ENCODE results near the gene CLK2. TPM values are rescaled to one million over a fixed set of nuclear protein-coding genes. Genes with fewer than 3 reads are reported as not detected.
"Not testable (repeated sequence)": the region's sequence is repeated elsewhere in the genome, so short reads cannot be mapped to it uniquely, and the experiment has no call there.

CLK2 gene
- total RNA-seq, 2 donors from 2014 or later = 36.6 to 40.7 TPM

DNA sequence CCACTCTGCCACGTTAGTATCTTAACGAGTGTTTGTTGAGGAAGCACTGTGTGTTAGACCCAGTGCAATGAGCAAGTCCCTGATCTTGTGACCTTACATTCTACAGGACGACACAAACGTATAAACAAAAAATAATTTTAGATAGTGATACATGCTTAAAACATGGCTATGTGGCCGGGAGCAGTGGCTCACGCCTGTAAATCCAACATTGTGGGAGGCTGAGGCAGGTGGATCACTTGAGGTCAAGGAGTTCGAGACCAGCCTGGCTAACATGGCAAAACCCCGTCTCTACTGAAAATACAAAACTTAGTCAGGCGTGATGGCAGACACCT is 45.2 kb downstream of the CLK2 start:
- intact Hi-C loops (cut with DNase I) = loop anchor here (10.0 kb wide), 1 partner anchor 53 kb away; the partner anchor contains the start of genes KRTCAP2 and TRIM46
- Histone ChIP-seq H3K27ac (peak overlapping the region; percentile 50 to 88 (median 64)), H3K9me3 (no peaks in the 10 kb centered on the region), H3K4me3 (no peak overlapping the region), H3K36me3 (replicated peaks in 1 of 2; ENCODE audit: insufficient read depth in 1 of 2, low read depth in 2 of 2) (no peaks in the 10 kb centered on the region), H3K4me1 (peaks cover 29% of the 10 kb centered on the region), H3K27me3 (no peaks in the 10 kb centered on the region)
- TF ChIP-seq, protein P1, sequence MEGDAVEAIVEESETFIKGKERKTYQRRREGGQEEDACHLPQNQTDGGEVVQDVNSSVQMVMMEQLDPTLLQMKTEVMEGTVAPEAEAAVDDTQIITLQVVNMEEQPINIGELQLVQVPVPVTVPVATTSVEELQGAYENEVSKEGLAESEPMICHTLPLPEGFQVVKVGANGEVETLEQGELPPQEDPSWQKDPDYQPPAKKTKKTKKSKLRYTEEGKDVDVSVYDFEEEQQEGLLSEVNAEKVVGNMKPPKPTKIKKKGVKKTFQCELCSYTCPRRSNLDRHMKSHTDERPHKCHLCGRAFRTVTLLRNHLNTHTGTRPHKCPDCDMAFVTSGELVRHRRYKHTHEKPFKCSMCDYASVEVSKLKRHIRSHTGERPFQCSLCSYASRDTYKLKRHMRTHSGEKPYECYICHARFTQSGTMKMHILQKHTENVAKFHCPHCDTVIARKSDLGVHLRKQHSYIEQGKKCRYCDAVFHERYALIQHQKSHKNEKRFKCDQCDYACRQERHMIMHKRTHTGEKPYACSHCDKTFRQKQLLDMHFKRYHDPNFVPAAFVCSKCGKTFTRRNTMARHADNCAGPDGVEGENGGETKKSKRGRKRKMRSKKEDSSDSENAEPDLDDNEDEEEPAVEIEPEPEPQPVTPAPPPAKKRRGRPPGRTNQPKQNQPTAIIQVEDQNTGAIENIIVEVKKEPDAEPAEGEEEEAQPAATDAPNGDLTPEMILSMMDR (IDR thresholded peaks at IDR 0.05) = no peak
- no peak for TF ChIP-seq POLR2A (IDR thresholded peaks at IDR 0.05)
- WGBS, 2 donors = 63 to 73% methylated on average over 7 to 9 of the region's 9 CpGs
- no peak for DNase-seq
- no peak for ATAC-seq

DNA sequence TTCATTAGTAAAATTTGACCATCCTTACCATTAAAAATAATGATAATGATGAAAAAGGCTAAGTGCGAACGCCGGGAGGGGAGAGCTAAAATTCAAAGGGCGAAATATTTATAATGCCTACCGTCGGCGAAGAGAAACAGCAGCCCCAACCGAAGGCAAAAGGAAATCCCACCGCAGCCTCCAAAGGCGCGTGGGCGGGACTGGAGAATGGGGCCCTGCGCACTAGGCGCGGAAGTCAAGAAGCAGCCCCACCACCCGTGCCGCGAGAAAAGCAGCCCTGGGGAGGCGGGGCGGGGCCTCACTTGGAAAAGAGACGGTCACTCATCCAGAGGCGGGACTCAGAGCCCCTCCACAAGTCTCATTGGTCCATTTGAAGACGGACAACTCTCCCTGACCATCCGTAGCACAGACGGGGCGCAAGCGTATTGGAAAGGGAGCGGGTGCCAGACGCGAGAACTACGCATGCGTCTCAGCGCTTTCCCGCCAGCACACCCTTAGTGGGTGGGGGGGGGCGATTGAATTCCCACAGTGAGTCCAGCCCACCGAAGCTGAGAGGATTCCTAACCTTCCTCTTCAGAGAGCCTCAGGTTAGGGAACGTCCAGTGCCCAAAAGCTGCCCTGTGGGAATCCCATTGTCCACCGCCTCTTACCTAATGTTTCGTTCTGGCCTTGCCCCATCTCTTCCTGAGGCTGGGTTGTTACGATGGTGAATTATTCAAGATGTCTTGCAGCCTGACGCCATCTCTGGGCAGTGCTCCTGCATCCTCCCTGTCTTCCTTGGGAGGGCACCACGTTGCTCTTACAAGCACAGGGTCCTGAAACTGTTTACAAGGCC is 45.8 kb downstream of the CLK2 start:
- DNase-seq (peak; percentile 98 to 99 (median 98)), ATAC-seq (peak; percentile 99)
- peak; percentile 24 to 79 (median 71) for TF ChIP-seq POLR2A (IDR thresholded peaks at IDR 0.05)
- TF ChIP-seq, protein P1 (IDR thresholded peaks at IDR 0.05) = no peak
- peak overlapping the region in 1 of 2 donors; percentile 65 for H3K4me3 ChIP-seq
- H3K36me3 ChIP-seq (replicated peaks in 1 of 2; ENCODE audit: insufficient read depth in 1 of 2, low read depth in 2 of 2) = no peaks in the 10 kb centered on the region
- H3K27me3 ChIP-seq = no peaks in the 10 kb centered on the region
- intact Hi-C loops (cut with DNase I) = loop anchor here (10.0 kb wide), 1 partner anchor 53 kb away; the partner anchor contains the start of genes KRTCAP2 and TRIM46
- H3K27ac ChIP-seq = peak overlapping the region; percentile 50 to 88 (median 68)
- peaks cover 26% of the 10 kb centered on the region for H3K4me1 ChIP-seq
- WGBS, 2 donors = 2% methylated on average over 32 to 41 of the region's 42 CpGs
- no peaks in the 10 kb centered on the region for H3K9me3 ChIP-seq

DNA sequence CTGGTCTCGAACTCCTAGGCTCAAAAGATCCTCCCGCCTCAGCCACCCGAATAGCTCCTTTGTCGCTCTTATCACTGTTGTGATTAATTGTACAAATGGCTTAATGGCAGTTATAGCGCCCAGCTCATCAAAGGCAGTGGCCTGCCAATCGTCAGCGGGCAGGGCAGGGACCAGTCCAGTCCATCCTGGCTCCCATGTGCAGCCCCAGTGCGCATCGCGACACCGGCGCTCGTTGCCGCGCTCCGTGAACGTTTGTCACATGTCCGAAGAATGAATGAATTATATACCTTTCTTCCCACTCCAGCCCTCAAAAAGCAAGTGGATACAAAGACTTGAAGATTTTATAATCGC is 46.4 kb downstream of the CLK2 start:
- WGBS, 2 donors = 0% methylated on average over 16 to 19 of the region's 19 CpGs
- Histone ChIP-seq H3K27me3 (no peaks in the 10 kb centered on the region), H3K4me1 (peaks cover 20% of the 10 kb centered on the region), H3K27ac (peak overlapping the region; percentile 28 to 88 (median 68)), H3K9me3 (no peaks in the 10 kb centered on the region), H3K36me3 (replicated peaks in 1 of 2; ENCODE audit: insufficient read depth in 1 of 2, low read depth in 2 of 2) (no peaks in the 10 kb centered on the region), H3K4me3 (peak overlapping the region in 1 of 2 donors; percentile 65)
- DNase-seq = peak; percentile 41 to 49 (median 44)
- TF ChIP-seq, protein P1 (IDR thresholded peaks at IDR 0.05) = peak in 1 of 7 experiments; percentile 6
- no peak for TF ChIP-seq POLR2A (IDR thresholded peaks at IDR 0.05)
- intact Hi-C loops (cut with DNase I) = loop anchor here (10.0 kb wide), 1 partner anchor 52 kb away; the partner anchor contains the start of genes KRTCAP2 and TRIM46
- ATAC-seq = peak; percentile 38

DNA sequence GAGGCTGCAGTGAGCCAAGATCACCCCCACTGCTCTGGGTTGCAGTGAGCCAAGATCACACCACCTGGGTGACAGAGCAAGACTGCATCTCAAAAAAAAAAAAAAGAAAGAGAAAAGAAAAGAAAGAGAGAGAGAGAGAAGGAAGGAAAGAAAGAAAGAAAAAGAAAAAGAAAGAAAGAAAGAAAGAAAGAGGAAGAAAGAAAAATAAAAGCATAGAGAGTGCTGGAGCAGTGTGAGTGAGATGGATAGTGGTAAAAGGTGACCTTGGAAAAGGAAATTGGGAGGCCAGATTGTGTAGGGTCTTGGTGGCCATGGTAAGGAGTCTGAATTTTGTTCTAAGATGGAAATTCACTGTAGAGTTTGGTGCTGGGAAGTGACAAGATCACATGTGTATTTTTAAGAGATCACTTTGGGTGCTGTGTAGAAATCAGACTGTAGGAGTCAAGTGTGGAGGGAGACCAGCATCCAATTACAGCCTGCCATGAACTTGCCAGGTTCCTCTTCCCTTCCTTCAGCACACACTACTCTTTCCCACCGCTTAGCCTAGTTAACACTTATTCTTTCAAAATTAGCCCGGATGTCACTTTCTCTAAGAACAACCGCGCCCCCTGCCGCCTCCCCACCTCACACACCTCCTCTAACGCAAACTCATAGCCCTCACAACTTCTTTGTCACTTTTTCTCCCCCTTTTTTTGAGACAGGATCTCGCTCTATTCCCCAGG is 47.0 kb downstream of the CLK2 start:
- Histone ChIP-seq H3K4me1 (peaks cover 19% of the 10 kb centered on the region), H3K36me3 (replicated peaks in 1 of 2; ENCODE audit: insufficient read depth in 1 of 2, low read depth in 2 of 2) (no peaks in the 10 kb centered on the region), H3K4me3 (peak overlapping the region in 1 of 2 donors; percentile 65), H3K9me3 (no peaks in the 10 kb centered on the region), H3K27me3 (no peaks in the 10 kb centered on the region), H3K27ac (peak overlapping the region; percentile 28 to 88 (median 68))
- WGBS, 2 donors = 0% methylated on average over 7 of the region's 7 CpGs
- DNase-seq (peak; percentile 72 to 82 (median 77)), ATAC-seq (peak; percentile 26)
- TF ChIP-seq, protein P1 (IDR thresholded peaks at IDR 0.05) = peak in 6 of 7 experiments; percentile 24 to 81 (median 58)
- no peak for TF ChIP-seq POLR2A (IDR thresholded peaks at IDR 0.05)
- intact Hi-C loops (cut with DNase I) = loop anchor here (10.0 kb wide), 1 partner anchor 52 kb away; the partner anchor contains the start of genes KRTCAP2 and TRIM46

DNA sequence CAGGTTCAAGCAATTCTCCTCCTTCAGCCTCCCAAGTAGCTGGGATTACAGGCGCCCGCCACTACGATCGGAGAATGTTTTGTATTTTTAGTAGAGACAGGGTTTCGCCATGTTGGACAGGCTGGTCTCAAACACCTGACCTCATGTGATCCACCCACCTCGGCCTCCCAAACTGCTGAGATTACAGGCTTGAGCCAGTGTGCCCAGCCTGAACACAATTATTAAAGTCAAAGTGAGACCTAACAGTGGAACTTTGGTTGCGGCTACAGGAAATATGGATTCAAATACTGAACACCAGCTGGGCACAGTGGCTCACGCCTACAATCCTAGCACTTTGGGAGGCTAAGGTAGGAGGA is 47.9 kb downstream of the CLK2 start:
- not testable (repeated sequence) for H3K36me3 ChIP-seq (replicated peaks in 1 of 2; ENCODE audit: insufficient read depth in 1 of 2, low read depth in 2 of 2); DNase-seq; H3K9me3 ChIP-seq; ATAC-seq; H3K4me3 ChIP-seq; H3K27me3 ChIP-seq
- intact Hi-C loops (cut with DNase I) = loop anchor here (10.0 kb wide), 1 partner anchor 51 kb away; the partner anchor contains the start of genes KRTCAP2 and TRIM46
- H3K4me1 ChIP-seq = peaks cover 19% of the 10 kb centered on the region
- WGBS, 2 donors = 91% methylated on average over 8 of the region's 8 CpGs
- peak overlapping the region in 1 of 4 donors; percentile 58 for H3K27ac ChIP-seq

Data from body of pancreas (tissue), 4 donors.